Activated naive CD4-positive, alpha-beta T cell treated with anti-CD3 and anti-CD28 coated beads for 36 hours (primary cell): ENCODE results near the gene FRRS1. TPM values are rescaled to one million over a fixed set of nuclear protein-coding genes. Genes with fewer than 3 reads are reported as not detected.

Experiments used
- CTCF ChIA-PET: fragments of 350-600 bp; sonication (Branson Sonifier 250); formaldehyde crosslinking; loops from one replicate; lab custom pipeline; 2021; ENCODE audit warnings: antibody characterized with exemption; lab: Charles Lee
- DNase-seq: peaks from one replicate; pipeline ENCODE4 v3.0.0-alpha.2; 2020
- H3K27ac Mint-ChIP-seq: one replicate; pipeline ENCODE4 v1.8.0; 2021; ENCODE audit warnings: mild to moderate bottlenecking, mixed read lengths
- H3K27me3 Mint-ChIP-seq: one replicate; pipeline ENCODE4 v1.8.0; 2021; ENCODE audit warnings: low read depth, mixed read lengths
- H3K36me3 Mint-ChIP-seq: one replicate; pipeline ENCODE4 v1.8.0; 2021; ENCODE audit warnings: low read depth, mixed read lengths
- H3K4me1 Mint-ChIP-seq: one replicate; pipeline ENCODE4 v1.8.0; 2021; ENCODE audit warnings: low read depth, mixed read lengths
- H3K4me3 Mint-ChIP-seq: one replicate; pipeline ENCODE4 v1.8.0; 2021; ENCODE audit warnings: mild to moderate bottlenecking, moderate library complexity, mixed read lengths
- H3K9me3 Mint-ChIP-seq: one replicate; pipeline ENCODE4 v1.8.0; 2021; ENCODE audit warnings: mixed read lengths
- intact Hi-C: fragments of 100-400 bp; cut with micrococcal nuclease; formaldehyde crosslinking; loops from one replicate; pipeline ENCODE4 v1.15.1; 2023
- total RNA-seq, 2 experiments: library from RNA; stranded (reverse); gene quantifications; one replicate each; pipeline ENCODE4 v1.2.3, GENCODE V29; 2021

FRRS1 gene
- total RNA-seq, 2 experiments from 2014 or later, result 0.32 to 0.52 TPM

DNA sequence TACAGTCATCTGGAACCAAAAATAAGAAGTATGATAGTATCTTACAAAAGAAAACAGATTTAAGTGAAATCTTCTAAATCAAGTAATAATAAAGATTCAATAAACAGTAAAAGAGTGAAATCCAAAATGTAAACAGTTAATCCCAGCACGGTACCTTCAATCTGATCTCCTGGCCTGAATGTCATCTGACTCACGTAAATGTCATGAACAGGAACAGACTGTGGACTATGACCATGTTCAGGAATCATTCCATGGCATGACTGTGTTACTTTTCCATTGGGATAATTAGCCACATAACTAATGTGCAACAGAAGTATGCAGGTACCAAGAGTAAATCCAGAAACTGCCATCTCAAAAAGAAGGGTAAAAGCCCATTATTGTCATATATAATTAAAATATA is 18.0 kb downstream of the FRRS1 start:
- CTCF ChIA-PET, result interaction anchor here (0.6 kb wide), 2 partner anchors 62 to 514 kb away, joined by 4 to 6 read pairs; no protein-coding TSS in a partner anchor
- Mint-ChIP-seq H3K4me1 (peaks cover 15% of the 10 kb centered on the region), H3K4me3 (no peak overlapping the region), H3K27me3 (peaks cover 2% of the 10 kb centered on the region), H3K36me3 (no peaks in the 10 kb centered on the region), H3K9me3 (no peaks in the 10 kb centered on the region), H3K27ac (no peak overlapping the region)
- intact Hi-C loops, result no loop called here
- DNase-seq, result no peak

DNA sequence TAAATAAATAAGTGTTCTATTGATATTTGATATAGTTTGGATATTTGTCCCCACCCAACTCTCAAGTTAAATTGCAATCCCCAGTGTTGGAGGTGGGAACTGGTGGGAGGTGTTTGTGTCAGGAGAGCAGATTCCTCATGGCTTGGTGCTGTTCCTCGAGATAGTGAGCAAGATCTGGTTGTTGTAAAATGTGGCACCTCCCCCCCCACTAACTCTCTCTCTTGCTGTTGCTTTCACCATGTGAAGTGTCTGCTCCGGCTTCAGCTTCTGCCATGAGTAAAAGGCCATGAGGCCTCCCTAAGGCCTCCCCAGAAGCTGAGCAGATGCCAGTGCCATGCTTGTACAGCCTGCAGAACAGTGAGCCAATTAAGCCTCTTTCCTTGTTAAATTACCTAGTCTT is 20.8 kb downstream of the FRRS1 start:
- no peaks in the 10 kb centered on the region for H3K9me3 Mint-ChIP-seq
- intact Hi-C loops, result no loop called here
- H3K27me3 Mint-ChIP-seq, result no peaks in the 10 kb centered on the region

DNA sequence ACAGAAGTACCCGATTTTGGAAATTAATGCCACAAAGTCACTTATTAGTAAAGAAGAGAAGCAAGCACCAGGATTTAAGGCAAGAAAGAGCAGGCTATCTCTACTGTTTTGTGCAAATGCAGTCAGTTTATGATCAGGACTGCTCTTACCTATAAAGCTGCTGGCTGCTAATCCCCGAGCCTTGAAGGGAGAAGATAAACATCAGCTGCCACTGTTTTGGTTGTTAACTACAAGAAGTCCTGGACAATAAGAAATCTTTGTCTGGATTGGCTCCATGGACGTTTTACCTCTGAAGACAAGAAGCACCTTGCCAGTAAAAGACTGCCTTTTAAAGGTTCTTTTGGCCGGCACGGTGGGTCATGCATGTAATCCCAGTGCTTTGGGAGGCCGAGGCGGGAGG is 21.4 kb downstream of the FRRS1 start:
- no peaks in the 10 kb centered on the region for H3K27me3 Mint-ChIP-seq

More for the DNA sequence above, 20.8 kb downstream of the FRRS1 start:
- no peak overlapping the region for H3K4me3 Mint-ChIP-seq
- no peak for DNase-seq
- no peak overlapping the region for H3K27ac Mint-ChIP-seq
- H3K4me1 Mint-ChIP-seq, result peaks cover 6% of the 10 kb centered on the region
- CTCF ChIA-PET, result no interaction called here
- H3K36me3 Mint-ChIP-seq, result no peaks in the 10 kb centered on the region

DNA sequence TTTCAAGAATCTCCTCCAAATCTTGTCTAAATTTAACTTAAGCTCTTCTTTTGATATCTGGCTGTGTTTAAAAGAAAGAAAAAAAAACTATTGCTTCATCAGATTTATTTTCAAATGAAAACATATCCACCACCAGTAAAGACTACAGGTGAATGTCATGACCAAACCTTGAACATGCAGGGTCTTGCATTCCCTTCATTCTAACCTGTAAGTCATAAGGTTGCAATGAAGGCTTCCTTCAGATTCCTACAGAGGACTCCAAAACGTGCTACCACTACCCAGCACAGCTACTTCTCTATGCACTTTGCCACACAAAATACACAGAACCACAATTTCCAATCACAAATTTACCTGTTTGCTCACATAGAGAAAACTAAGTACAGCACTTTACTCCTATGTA is 26.3 kb downstream of the FRRS1 start:
- no peak overlapping the region for H3K4me3 Mint-ChIP-seq
- no peaks in the 10 kb centered on the region for H3K4me1 Mint-ChIP-seq
- no peak for DNase-seq
- H3K9me3 Mint-ChIP-seq, result no peaks in the 10 kb centered on the region
- H3K27ac Mint-ChIP-seq, result no peak overlapping the region
- intact Hi-C loops, result no loop called here
- CTCF ChIA-PET, result no interaction called here
- no peaks in the 10 kb centered on the region for H3K36me3 Mint-ChIP-seq
- no peaks in the 10 kb centered on the region for H3K27me3 Mint-ChIP-seq

More for the DNA sequence above, 21.4 kb downstream of the FRRS1 start:
- no peaks in the 10 kb centered on the region for H3K9me3 Mint-ChIP-seq
- CTCF ChIA-PET, result no interaction called here
- H3K4me3 Mint-ChIP-seq, result no peak overlapping the region
- H3K27ac Mint-ChIP-seq, result no peak overlapping the region
- intact Hi-C loops, result no loop called here
- DNase-seq, result no peak
- H3K4me1 Mint-ChIP-seq, result peaks cover under 1% of the 10 kb centered on the region
- no peaks in the 10 kb centered on the region for H3K36me3 Mint-ChIP-seq

DNA sequence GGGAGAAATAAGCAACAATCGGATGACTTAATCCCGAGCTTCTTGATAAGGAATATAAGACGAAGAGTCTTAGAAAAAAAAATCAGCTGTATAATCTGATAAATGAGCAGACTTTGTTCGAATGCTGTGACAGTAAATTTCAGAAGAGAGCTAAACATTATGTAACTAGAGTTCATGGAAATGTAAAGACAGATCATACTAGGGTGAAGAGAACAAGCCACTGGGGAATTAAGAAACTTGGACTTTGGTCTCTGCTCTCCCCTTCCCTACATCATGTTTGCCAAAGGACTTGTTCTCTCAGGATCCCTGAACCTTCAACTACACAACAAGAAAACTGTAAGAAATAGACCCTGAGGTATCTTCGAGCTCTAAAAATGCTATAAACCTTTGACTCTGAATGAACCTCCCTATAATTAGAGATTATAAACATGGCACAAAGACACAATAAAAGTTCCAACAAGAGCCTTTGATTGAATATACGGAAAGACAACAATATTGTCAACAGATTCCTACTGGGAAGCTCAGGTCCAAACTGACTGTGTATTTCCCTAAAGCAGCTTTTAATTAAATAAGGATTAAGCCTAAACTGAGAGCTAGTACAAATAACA is 27.5 kb downstream of the FRRS1 start:
- Mint-ChIP-seq H3K27ac (no peak overlapping the region), H3K4me3 (no peak overlapping the region), H3K9me3 (no peaks in the 10 kb centered on the region), H3K27me3 (no peaks in the 10 kb centered on the region), H3K4me1 (no peaks in the 10 kb centered on the region), H3K36me3 (no peaks in the 10 kb centered on the region)
- CTCF ChIA-PET, result interaction anchor here (0.7 to 1.8 kb wide), 4 partner anchors 10 to 558 kb away, joined by 3 to 6 read pairs (median 4); no protein-coding TSS in a partner anchor
- no peak for DNase-seq
- intact Hi-C loops, result no loop called here

DNA sequence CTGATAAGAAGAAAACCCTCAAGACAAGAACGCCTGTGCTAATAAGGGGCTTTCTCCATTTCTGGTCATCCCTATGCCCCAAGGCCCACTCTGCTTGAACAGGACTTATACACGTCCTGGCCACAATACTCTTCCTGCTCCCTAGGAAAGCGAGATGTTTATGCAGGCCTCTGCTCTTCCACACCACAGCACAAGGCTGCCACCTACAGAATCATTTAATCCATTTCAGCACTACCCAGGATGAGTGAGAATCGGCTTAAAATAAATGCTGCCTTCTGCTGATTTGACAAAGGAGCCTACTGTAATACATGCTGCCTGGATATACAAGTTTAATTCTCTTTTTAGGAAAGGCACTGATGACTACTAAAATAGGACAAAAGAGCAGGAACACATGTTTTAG is 29.4 kb downstream of the FRRS1 start:
- no peaks in the 10 kb centered on the region for H3K4me1 Mint-ChIP-seq

DNA sequence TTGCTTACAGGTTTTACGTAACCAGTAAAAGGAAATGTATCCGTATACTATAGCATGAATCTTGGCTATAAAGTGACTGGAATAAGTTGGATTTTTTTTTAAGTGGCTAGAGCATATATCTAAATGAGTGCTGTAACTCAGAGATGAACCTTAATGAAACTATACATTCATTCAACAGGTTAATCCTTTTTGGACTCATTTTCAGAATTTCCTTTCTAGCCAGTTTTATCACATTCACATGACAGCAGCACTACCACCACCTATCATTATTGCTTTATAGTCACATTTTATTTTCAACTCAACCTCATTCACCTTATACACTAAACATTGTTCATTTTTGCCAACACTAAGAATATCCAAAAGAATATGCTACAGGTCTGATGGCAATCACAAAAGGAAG is 30.6 kb downstream of the FRRS1 start:
- no peak overlapping the region for H3K4me3 Mint-ChIP-seq
- CTCF ChIA-PET, result no interaction called here
- no peaks in the 10 kb centered on the region for H3K27me3 Mint-ChIP-seq
- H3K4me1 Mint-ChIP-seq, result no peaks in the 10 kb centered on the region
- no peaks in the 10 kb centered on the region for H3K36me3 Mint-ChIP-seq
- DNase-seq, result no peak
- intact Hi-C loops, result no loop called here
- H3K9me3 Mint-ChIP-seq, result no peaks in the 10 kb centered on the region
- H3K27ac Mint-ChIP-seq, result no peak overlapping the region

More for the DNA sequence above, 29.4 kb downstream of the FRRS1 start:
- intact Hi-C loops, result no loop called here
- H3K27me3 Mint-ChIP-seq, result no peaks in the 10 kb centered on the region
- CTCF ChIA-PET, result no interaction called here
- no peak overlapping the region for H3K27ac Mint-ChIP-seq
- no peak overlapping the region for H3K4me3 Mint-ChIP-seq
- no peaks in the 10 kb centered on the region for H3K9me3 Mint-ChIP-seq
- peak; percentile 9 for DNase-seq
- no peaks in the 10 kb centered on the region for H3K36me3 Mint-ChIP-seq

DNA sequence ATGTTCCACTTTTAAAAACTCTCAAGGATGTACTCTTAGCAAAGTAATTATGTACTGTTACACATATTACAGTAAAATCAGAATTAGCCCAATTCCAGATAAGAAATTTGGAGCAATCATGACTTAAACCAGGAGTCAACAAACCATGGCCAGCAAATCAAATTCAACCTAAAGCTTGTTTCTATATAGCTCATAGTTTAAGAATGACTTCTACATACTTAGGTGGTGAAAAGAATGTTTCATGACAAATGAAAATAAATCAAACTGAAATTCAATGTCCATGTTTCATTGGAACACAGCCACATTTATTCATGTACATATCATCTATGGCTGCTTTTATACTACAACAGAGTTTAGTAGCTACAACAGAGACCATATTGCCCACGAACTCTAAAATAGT is 35.1 kb downstream of the FRRS1 start:
- Mint-ChIP-seq H3K36me3 (no peaks in the 10 kb centered on the region), H3K9me3 (no peaks in the 10 kb centered on the region), H3K27ac (no peak overlapping the region), H3K27me3 (peaks cover 2% of the 10 kb centered on the region), H3K4me3 (no peak overlapping the region), H3K4me1 (no peaks in the 10 kb centered on the region)
- CTCF ChIA-PET, result interaction anchor here (1.2 kb wide), 1 partner anchor 9 kb away, joined by 4 read pairs; no protein-coding TSS in a partner anchor
- no peak for DNase-seq
- intact Hi-C loops, result no loop called here

DNA sequence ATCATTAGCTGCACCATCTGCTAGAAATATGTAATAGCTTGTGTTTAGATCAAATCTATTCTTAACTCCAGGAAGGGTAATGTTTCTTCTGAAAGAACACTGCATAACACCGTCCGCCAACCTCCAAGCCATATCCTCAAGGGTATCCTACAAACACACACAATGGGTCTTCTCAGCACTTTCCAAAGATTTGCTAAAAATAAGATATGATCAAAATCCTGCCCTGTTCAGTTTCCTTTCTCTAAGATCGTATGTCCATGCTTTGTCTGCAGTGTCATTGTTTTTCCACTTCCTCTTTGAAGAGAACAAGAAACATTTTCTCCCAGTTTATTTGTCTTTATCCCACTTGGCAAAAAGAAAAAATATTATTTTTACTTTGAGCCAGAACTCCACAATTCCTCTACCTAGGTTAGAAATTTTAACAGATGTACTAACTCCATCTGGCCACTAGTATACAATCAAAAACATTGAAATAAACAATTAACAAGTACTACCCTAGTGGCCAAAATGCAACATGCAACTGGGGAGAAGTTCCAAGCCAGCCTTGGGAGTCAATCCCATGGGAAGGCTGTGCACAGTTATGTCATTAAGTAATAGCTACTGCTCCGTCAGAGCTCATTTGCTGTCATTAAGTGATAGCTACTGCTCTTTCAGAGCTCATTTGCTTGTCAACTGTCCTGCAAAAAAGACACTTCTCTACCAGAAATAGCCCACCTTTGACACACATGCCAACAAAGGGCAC is 37.8 kb downstream of the FRRS1 start:
- CTCF ChIA-PET, result interaction anchor here (0.6 to 1.5 kb wide), 4 partner anchors 10 to 76 kb away, joined by 3 to 6 read pairs (median 4); no protein-coding TSS in a partner anchor
- no peak overlapping the region for H3K4me3 Mint-ChIP-seq
- H3K27me3 Mint-ChIP-seq, result peaks cover 2% of the 10 kb centered on the region
- no peak overlapping the region for H3K27ac Mint-ChIP-seq
- no peaks in the 10 kb centered on the region for H3K4me1 Mint-ChIP-seq
- intact Hi-C loops, result no loop called here
- H3K36me3 Mint-ChIP-seq, result no peaks in the 10 kb centered on the region
- DNase-seq, result no peak
- no peaks in the 10 kb centered on the region for H3K9me3 Mint-ChIP-seq

DNA sequence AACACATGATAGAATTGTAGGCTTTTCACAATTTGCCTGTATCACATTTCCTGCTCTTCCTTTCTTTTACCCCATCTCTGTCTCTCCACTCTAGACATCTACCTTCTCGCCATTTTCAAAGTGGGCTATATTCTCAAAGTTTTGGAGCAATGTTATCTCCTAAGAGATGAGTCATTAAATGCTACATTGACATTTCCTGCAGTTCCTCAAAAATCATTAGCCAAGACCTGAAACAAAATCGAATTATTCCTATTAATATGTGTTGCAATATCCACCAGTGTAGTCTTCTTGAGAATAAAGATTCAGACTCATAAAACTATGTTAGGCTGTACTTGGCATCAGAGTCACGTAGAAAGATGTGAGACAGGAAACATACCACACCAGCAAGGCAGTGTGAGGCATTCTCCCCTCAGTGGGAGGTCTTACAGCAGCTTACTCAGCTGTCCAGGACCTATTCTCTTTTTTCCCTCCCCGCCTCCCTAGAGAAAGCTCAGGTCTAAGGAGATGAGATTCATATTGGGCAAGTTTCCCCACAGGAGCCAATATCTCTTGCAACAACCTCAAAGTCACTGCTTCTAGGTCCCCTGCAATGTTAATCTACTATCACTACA is 38.8 kb downstream of the FRRS1 start:
- CTCF ChIA-PET, result interaction anchor here (1.5 kb wide), 1 partner anchor 11 kb away, joined by 6 read pairs; no protein-coding TSS in a partner anchor
- DNase-seq, result no peak
- peaks cover 2% of the 10 kb centered on the region for H3K27me3 Mint-ChIP-seq
- intact Hi-C loops, result no loop called here
- H3K4me1 Mint-ChIP-seq, result no peaks in the 10 kb centered on the region
- no peaks in the 10 kb centered on the region for H3K36me3 Mint-ChIP-seq
- no peaks in the 10 kb centered on the region for H3K9me3 Mint-ChIP-seq
- no peak overlapping the region for H3K4me3 Mint-ChIP-seq
- no peak overlapping the region for H3K27ac Mint-ChIP-seq

DNA sequence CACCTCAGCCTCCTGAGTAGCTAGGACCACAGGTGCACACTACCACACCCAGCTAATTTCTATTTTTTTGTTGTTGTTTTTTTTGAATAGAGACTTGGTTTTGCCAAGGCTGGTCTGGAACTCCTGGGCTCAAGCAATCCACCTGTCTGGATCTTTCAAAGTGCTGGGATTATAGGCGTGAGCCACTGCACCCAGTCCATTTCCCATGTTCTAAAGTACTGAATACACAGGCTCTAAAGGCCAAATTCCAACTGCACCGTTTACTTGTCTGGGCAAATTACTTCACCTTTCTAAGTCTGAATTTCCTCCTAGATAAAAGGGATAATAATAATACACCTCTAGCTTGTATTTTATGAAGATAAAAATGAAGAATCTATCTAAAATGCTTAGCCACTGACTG is 39.6 kb downstream of the FRRS1 start:
- Mint-ChIP-seq H3K4me1 (no peaks in the 10 kb centered on the region), H3K27ac (no peak overlapping the region), H3K9me3 (no peaks in the 10 kb centered on the region), H3K4me3 (no peak overlapping the region), H3K36me3 (no peaks in the 10 kb centered on the region), H3K27me3 (peaks cover 2% of the 10 kb centered on the region)
- CTCF ChIA-PET, result no interaction called here
- no peak for DNase-seq
- intact Hi-C loops, result no loop called here

DNA sequence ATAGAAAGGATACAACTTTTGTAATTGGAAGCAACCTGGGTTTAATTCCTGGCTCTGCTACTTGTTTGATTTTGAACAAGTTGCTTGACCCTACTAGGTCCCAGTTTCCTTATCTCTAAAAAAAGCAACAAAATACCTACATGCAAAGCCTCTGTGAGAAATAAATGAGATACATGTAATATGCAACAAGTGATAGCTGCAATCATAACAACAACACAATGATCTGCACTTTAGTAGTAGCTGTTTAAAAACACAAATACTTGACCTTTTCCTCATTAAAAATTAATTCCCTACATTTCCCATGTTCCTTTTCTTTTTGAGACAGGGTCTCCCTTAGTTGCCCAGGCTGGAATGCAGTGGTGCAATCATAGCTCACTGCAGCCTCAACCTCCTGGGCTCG is 40.0 kb downstream of the FRRS1 start:
- no peaks in the 10 kb centered on the region for H3K4me1 Mint-ChIP-seq
- CTCF ChIA-PET, result no interaction called here
- no peak overlapping the region for H3K4me3 Mint-ChIP-seq
- no peak for DNase-seq
- H3K9me3 Mint-ChIP-seq, result no peaks in the 10 kb centered on the region
- intact Hi-C loops, result no loop called here
- H3K36me3 Mint-ChIP-seq, result no peaks in the 10 kb centered on the region
- H3K27me3 Mint-ChIP-seq, result peaks cover 2% of the 10 kb centered on the region
- H3K27ac Mint-ChIP-seq, result no peak overlapping the region
